MM.1S (cell line): ENCODE data around the gene SPI1.

Experiments
- DNase-seq: peaks from one replicate; pipeline ENCODE4 v3.0.0-alpha.2; 2015
- H2AFZ ChIP-seq: fragments of 300-600 bp; sonication (generic); 2 replicates; pipeline ENCODE4 v1.6.0; 2016; ENCODE audit warnings: antibody characterized with exemption, low read length
- H3F3A ChIP-seq: fragments of 300-600 bp; sonication (generic); 2 replicates; pipeline ENCODE4 v1.6.1; 2016; ENCODE audit warnings: mild to moderate bottlenecking, antibody characterized with exemption, low read length, moderate library complexity, mixed read lengths; ENCODE audit not compliant: insufficient read depth
- H3K27ac ChIP-seq: fragments of 300-600 bp; sonication (generic); 2 replicates; pipeline ENCODE4 v1.5.1; 2016; ENCODE audit warnings: mild to moderate bottlenecking, low read length
- H3K27me3 ChIP-seq: fragments of 300-600 bp; sonication (generic); replicated peaks from 2 replicates; pipeline ENCODE4 v1.6.0; 2016; ENCODE audit warnings: low read length; ENCODE audit not compliant: insufficient read depth
- H3K36me3 ChIP-seq: fragments of 300-600 bp; sonication (generic); replicated peaks from 2 replicates; pipeline ENCODE4 v1.6.1; 2016; ENCODE audit warnings: mild to moderate bottlenecking, low read length, mixed read lengths; ENCODE audit not compliant: insufficient read depth
- H3K4me1 ChIP-seq: fragments of 300-600 bp; sonication (generic); 2 replicates; pipeline ENCODE4 v1.6.1; 2016; ENCODE audit warnings: low read length, mixed read lengths
- H3K4me2 ChIP-seq: fragments of 300-600 bp; sonication (generic); 2 replicates; pipeline ENCODE4 v1.6.0; 2016; ENCODE audit warnings: low read depth, low read length
- H3K4me3 ChIP-seq: fragments of 300-600 bp; sonication (generic); 2 replicates; pipeline ENCODE4 v1.5.1; 2016; ENCODE audit warnings: low read length, mixed read lengths
- H3K79me2 ChIP-seq: fragments of 300-600 bp; sonication (generic); 2 replicates; pipeline ENCODE4 v1.6.1; 2016; ENCODE audit warnings: mixed run types, low read length, mixed read lengths
- H3K9ac ChIP-seq: fragments of 300-600 bp; sonication (generic); 2 replicates; pipeline ENCODE4 v1.6.1; 2016; ENCODE audit warnings: low read length, mixed read lengths
- H3K9me2 ChIP-seq: fragments of 300-600 bp; sonication (generic); replicated peaks from 2 replicates; pipeline ENCODE4 v1.6.1; 2016; ENCODE audit warnings: mild to moderate bottlenecking, low read length, mixed read lengths; ENCODE audit not compliant: insufficient read depth
- H3K9me3 ChIP-seq: fragments of 300-600 bp; sonication (generic); replicated peaks from 2 replicates; pipeline ENCODE4 v1.6.1; 2016; ENCODE audit warnings: mild to moderate bottlenecking, low read length, mixed read lengths; ENCODE audit not compliant: insufficient read depth
- H4K20me1 ChIP-seq: fragments of 300-600 bp; sonication (generic); 2 replicates; pipeline ENCODE4 v1.6.1; 2016; ENCODE audit warnings: mild to moderate bottlenecking, low read length, moderate library complexity, mixed read lengths; ENCODE audit not compliant: insufficient read depth
- EZH2 ChIP-seq: fragments of 300-600 bp; sonication (generic); optimal IDR thresholded peaks from 2 replicates; pipeline ENCODE3; 2017; ENCODE audit warnings: low read depth, mild to moderate bottlenecking, antibody characterized with exemption, low read length, mixed read lengths
- EZH2phosphoT487 ChIP-seq: fragments of 300-600 bp; sonication (generic); IDR thresholded peaks from 2 replicates; pipeline ENCODE4 v1.6.1; 2018; ENCODE audit warnings: antibody characterized with exemption, low read length
- TF ChIP-seq, protein P1 (sequence below): fragments of 300-600 bp; sonication (generic); IDR thresholded peaks from 2 replicates; pipeline ENCODE4 v1.5.1; 2016; ENCODE audit warnings: antibody characterized with exemption, low read length, mixed read lengths

The SPI1 gene

DNA sequence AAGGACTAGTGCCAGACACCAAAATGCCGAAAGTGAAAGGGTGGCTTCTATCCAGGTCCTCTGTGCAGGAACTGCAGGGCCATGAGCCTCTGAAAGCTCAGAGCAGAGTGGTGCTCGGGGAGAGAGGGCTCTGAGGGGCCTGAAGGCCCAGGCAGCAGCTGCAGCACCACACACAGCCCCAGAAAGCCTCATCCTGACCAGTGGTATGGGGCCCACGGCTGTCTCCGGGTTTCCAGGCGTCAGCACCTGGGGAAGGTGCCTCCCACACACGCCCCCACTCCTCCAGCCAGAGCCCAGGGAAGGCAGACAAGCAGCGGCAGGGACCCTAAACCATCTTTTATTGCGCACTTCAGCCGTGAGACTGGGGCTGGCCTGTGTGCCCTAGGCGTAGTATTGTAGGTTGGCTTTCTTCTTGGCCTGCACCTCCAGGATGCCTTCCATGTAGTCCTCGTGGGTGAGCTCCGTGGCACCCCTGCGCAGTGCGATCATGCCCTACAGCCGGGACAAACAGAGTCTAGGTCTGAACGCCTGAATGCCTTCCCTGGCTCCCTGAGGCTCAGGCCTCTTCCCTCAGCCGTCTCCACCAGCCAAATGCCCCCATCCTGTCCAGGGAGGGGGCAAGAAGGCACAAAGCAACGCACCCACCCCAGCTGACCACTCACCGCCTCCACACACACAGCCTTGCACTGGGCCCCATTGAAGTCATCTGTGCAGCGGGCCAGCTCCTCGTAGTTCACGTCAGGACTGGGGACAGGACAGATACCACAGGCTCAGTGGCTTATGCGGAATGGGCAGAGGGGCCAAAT lies 40.3 kb upstream of the SPI1 start:
- no peak overlapping the region for H2AFZ ChIP-seq
- H3K4me1 ChIP-seq, result no peaks in the 10 kb centered on the region
- H4K20me1 ChIP-seq, result no peaks in the 10 kb centered on the region
- H3K27ac ChIP-seq, result no peak overlapping the region
- H3K9me3 ChIP-seq, result no peaks in the 10 kb centered on the region
- H3K79me2 ChIP-seq, result peaks cover 18% of the 10 kb centered on the region
- no peaks in the 10 kb centered on the region for H3K27me3 ChIP-seq
- H3K9me2 ChIP-seq, result no peaks in the 10 kb centered on the region
- TF ChIP-seq, protein P1, sequence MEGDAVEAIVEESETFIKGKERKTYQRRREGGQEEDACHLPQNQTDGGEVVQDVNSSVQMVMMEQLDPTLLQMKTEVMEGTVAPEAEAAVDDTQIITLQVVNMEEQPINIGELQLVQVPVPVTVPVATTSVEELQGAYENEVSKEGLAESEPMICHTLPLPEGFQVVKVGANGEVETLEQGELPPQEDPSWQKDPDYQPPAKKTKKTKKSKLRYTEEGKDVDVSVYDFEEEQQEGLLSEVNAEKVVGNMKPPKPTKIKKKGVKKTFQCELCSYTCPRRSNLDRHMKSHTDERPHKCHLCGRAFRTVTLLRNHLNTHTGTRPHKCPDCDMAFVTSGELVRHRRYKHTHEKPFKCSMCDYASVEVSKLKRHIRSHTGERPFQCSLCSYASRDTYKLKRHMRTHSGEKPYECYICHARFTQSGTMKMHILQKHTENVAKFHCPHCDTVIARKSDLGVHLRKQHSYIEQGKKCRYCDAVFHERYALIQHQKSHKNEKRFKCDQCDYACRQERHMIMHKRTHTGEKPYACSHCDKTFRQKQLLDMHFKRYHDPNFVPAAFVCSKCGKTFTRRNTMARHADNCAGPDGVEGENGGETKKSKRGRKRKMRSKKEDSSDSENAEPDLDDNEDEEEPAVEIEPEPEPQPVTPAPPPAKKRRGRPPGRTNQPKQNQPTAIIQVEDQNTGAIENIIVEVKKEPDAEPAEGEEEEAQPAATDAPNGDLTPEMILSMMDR, result no peak
- no peak for TF ChIP-seq EZH2phosphoT487
- no peak for TF ChIP-seq EZH2
- peaks cover 15% of the 10 kb centered on the region for H3K36me3 ChIP-seq
- H3K4me2 ChIP-seq, result no peak overlapping the region
- no peaks in the 10 kb centered on the region for H3F3A ChIP-seq
- no peak for DNase-seq
- no peak overlapping the region for H3K9ac ChIP-seq
- no peak overlapping the region for H3K4me3 ChIP-seq

DNA sequence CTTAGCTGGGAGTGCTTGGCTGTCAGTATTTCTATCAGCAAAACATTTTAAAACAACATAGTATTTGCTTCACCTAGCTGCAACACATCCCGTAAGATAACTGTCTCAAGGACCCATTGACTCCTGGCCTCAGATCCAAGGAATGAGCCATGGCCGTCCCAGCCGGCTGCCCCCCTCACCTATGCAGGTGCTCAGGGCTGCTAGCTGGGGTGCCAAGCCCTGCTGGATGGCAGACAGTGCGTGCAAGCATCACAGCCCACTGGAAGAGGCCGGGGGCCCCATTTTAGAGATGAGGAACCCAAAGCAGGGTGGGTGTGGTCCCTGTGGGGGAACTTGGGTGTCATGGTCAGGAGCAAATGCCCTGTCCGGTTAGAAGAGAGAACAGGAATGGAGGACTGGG lies 39.4 kb upstream of the SPI1 start:
- no peaks in the 10 kb centered on the region for H3K9me2 ChIP-seq
- no peak overlapping the region for H3K4me3 ChIP-seq
- no peak overlapping the region for H3K4me2 ChIP-seq
- H3K9ac ChIP-seq, result no peak overlapping the region
- no peaks in the 10 kb centered on the region for H3K27me3 ChIP-seq
- H3K9me3 ChIP-seq, result no peaks in the 10 kb centered on the region
- H3K79me2 ChIP-seq, result peaks cover 9% of the 10 kb centered on the region
- no peaks in the 10 kb centered on the region for H3F3A ChIP-seq
- H4K20me1 ChIP-seq, result no peaks in the 10 kb centered on the region
- no peak overlapping the region for H3K27ac ChIP-seq
- peaks cover 14% of the 10 kb centered on the region for H3K36me3 ChIP-seq
- no peak overlapping the region for H2AFZ ChIP-seq
- H3K4me1 ChIP-seq, result no peaks in the 10 kb centered on the region
- no peak for DNase-seq
- TF ChIP-seq, protein P1, result no peak
- TF ChIP-seq EZH2phosphoT487, result no peak
- no peak for TF ChIP-seq EZH2

DNA sequence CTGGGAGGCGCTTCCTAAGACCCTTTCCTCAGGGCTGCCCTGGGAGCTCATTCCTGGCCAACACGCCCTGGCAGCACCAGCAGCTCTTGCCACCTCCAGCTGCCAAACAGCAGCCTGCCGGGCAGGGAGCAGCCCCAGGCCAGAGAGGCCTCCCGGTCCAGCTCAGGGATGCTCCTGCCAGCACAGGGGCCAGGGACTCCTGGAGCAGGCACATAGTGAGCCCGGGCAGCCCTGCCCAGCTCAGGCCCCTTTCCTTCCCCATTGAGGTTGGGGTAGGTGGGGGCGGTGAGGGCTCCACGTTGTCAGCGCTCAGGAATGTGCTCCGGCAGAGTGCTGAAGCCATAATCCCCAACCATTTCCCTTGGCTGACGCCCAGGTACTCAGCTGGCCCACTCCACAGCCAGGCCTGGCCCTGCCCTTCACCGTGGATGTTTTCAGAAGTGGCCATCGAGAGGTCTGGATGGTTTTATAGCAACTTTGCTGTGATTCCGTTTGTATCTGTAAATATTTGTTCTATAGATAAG lies 37.7 kb upstream of the SPI1 start:
- H3K4me3 ChIP-seq, result no peak overlapping the region
- H3K9me2 ChIP-seq, result no peaks in the 10 kb centered on the region
- peaks cover 10% of the 10 kb centered on the region for H3K36me3 ChIP-seq
- no peaks in the 10 kb centered on the region for H3K4me1 ChIP-seq
- no peaks in the 10 kb centered on the region for H3F3A ChIP-seq
- TF ChIP-seq EZH2 (no peak), EZH2phosphoT487 (no peak)
- TF ChIP-seq, protein P1, result no peak
- no peak overlapping the region for H3K9ac ChIP-seq
- no peak overlapping the region for H3K27ac ChIP-seq
- no peak for DNase-seq
- no peak overlapping the region for H2AFZ ChIP-seq
- no peaks in the 10 kb centered on the region for H3K27me3 ChIP-seq
- no peaks in the 10 kb centered on the region for H3K9me3 ChIP-seq
- no peaks in the 10 kb centered on the region for H3K79me2 ChIP-seq
- H4K20me1 ChIP-seq, result no peaks in the 10 kb centered on the region
- no peak overlapping the region for H3K4me2 ChIP-seq
